Measurements from ENCODE around the gene APLF.

GRCh38 chr2:68556381-68556780, 89.0 kb downstream of the APLF start:
- no peak for TF ChIP-seq POLR2A (IDR thresholded peaks at IDR 0.05; ENCODE audit: low read length)
- TF ChIP-seq GATA1 (IDR thresholded peaks at IDR 0.05; ENCODE audit: low read depth, low read length): no peak

Data from erythroblast (primary cell).